ENCODE results near the gene ANKMY1.

The ANKMY1 gene

DNA sequence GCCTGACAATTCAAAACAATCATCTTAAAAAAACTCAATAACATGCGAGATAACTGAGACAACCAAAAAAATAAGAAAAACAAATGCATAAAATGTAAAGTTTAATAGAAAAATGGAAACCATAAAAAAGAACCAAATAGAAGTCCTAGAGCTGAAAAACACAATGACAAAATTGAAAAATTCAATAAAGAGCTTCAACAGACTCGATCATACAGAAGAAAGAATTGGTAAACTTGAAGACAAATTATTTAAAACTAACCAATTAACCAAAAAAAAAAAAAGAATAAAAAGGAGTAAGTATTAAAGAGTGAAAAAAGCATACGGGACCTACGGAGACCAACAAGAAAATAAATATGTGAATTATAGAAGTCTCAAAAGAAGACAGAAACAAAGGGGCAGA lies 84.6 kb downstream of the ANKMY1 start:
- no peak for DNase-seq (ENCODE audit: low spot score)
- H3K9me3 ChIP-seq (ENCODE audit: severe bottlenecking): no peaks in the 10 kb centered on the region
- TF ChIP-seq, protein P1, sequence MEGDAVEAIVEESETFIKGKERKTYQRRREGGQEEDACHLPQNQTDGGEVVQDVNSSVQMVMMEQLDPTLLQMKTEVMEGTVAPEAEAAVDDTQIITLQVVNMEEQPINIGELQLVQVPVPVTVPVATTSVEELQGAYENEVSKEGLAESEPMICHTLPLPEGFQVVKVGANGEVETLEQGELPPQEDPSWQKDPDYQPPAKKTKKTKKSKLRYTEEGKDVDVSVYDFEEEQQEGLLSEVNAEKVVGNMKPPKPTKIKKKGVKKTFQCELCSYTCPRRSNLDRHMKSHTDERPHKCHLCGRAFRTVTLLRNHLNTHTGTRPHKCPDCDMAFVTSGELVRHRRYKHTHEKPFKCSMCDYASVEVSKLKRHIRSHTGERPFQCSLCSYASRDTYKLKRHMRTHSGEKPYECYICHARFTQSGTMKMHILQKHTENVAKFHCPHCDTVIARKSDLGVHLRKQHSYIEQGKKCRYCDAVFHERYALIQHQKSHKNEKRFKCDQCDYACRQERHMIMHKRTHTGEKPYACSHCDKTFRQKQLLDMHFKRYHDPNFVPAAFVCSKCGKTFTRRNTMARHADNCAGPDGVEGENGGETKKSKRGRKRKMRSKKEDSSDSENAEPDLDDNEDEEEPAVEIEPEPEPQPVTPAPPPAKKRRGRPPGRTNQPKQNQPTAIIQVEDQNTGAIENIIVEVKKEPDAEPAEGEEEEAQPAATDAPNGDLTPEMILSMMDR (IDR thresholded peaks at IDR 0.05; ENCODE audit: poor library complexity, severe bottlenecking): no peak
- no peaks in the 10 kb centered on the region for H3K4me1 ChIP-seq (ENCODE audit: insufficient read depth, poor library complexity, severe bottlenecking)
- no peaks in the 10 kb centered on the region for H3K36me3 ChIP-seq (ENCODE audit: low read depth)
- H3K4me3 ChIP-seq (ENCODE audit: severe bottlenecking): no peak overlapping the region
- ATAC-seq (ENCODE audit: low read depth): no peak
- no peaks in the 10 kb centered on the region for H3K27me3 ChIP-seq (ENCODE audit: insufficient read depth, poor library complexity, severe bottlenecking)
- no peak overlapping the region for H3K27ac ChIP-seq (ENCODE audit: poor library complexity, severe bottlenecking)

DNA sequence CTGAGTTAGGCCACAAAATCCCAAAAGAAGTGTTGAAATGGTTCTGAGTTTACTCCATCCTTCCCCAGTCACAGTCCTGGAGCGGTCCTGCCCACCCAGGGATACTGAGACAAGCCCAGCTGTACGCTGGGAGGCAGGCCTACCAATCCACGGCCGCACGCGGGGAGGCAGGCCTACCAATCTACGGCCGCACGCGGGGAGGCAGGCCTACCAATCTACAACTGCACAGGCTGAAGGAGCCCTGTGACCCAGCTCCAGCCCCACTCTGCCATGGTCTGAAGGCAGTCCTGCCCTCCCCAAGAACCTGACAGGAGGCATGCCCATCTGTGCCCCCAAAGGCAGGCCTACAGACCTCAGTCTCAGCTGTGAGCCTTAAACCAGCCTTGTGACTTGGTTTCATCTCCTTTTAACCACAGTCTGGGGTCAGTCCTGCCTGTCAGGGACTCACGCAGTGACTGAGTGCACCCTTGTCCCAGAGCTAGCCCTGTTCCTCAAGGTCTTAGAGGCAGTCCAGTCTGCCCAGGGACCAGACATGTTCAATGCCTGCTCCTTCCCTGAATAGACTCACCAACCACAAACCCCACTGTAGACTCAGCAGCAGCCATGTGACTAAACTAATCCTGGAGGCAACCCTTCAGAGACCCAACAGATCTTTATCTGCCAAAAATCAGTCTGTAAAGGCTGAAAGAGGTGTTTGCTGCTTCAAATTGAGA lies 85.6 kb downstream of the ANKMY1 start:
- ATAC-seq (ENCODE audit: low read depth) (no peak), DNase-seq (ENCODE audit: low spot score) (no peak)
- H3K9me3 ChIP-seq (ENCODE audit: severe bottlenecking): no peaks in the 10 kb centered on the region
- no peak overlapping the region for H3K4me3 ChIP-seq (ENCODE audit: severe bottlenecking)
- no peaks in the 10 kb centered on the region for H3K27me3 ChIP-seq (ENCODE audit: insufficient read depth, poor library complexity, severe bottlenecking)
- no peaks in the 10 kb centered on the region for H3K36me3 ChIP-seq (ENCODE audit: low read depth)
- H3K27ac ChIP-seq (ENCODE audit: poor library complexity, severe bottlenecking): no peak overlapping the region
- H3K4me1 ChIP-seq (ENCODE audit: insufficient read depth, poor library complexity, severe bottlenecking): no peaks in the 10 kb centered on the region
- TF ChIP-seq, protein P1 (IDR thresholded peaks at IDR 0.05; ENCODE audit: poor library complexity, severe bottlenecking): no peak

DNA sequence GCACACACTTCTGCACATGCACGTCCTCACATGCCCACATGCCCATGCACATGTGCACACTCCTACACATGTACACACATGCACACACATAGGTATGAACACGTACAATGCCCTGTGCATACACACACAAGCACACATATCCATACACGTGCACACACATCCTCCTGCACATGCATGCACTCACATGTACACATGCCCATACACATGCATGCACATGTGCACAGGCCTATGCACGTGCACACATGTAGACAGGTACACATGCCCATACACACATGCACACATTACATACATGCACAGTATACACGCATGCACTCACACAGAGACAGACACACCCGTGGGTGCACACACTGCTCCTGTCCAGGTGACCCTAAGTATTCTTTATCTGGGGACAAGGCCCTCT lies 88.0 kb downstream of the ANKMY1 start:
- DNase-seq (ENCODE audit: low spot score): no peak
- peak; percentile 3; the same call in 2 of the 3 replicates for ATAC-seq (ENCODE audit: low read depth)
- H3K4me1 ChIP-seq (ENCODE audit: insufficient read depth, poor library complexity, severe bottlenecking): no peaks in the 10 kb centered on the region
- 0 out of 2 replicates have a peak, but pooled peaks cover 3% of the 10 kb centered on the region for H3K36me3 ChIP-seq (ENCODE audit: low read depth)
- TF ChIP-seq, protein P1 (IDR thresholded peaks at IDR 0.05; ENCODE audit: poor library complexity, severe bottlenecking): no peak
- H3K9me3 ChIP-seq (ENCODE audit: severe bottlenecking): no peaks in the 10 kb centered on the region
- no peak overlapping the region for H3K27ac ChIP-seq (ENCODE audit: poor library complexity, severe bottlenecking)
- H3K4me3 ChIP-seq (ENCODE audit: severe bottlenecking): no peak overlapping the region
- no peaks in the 10 kb centered on the region for H3K27me3 ChIP-seq (ENCODE audit: insufficient read depth, poor library complexity, severe bottlenecking)

DNA sequence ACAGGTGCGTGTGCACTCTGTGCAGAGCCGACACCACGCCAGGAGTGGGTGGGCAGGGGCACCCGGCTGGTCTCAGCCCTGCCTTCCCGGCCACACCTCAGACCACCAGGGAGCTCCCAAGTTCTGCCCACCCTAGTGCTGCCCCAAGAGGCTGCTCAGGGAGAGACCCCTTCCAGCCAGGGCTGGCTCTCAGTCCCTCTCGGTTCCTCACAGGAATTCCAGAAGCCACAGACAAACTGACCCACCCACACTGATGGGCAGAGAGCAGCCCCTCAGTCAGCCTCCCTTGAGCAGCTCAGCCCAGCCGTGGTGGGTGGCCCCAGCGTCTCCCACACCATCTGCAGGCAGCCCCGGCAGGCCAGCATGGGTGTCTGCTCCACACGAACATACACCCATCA lies 88.5 kb downstream of the ANKMY1 start:
- no peaks in the 10 kb centered on the region for H3K4me1 ChIP-seq (ENCODE audit: insufficient read depth, poor library complexity, severe bottlenecking)
- no peak overlapping the region for H3K27ac ChIP-seq (ENCODE audit: poor library complexity, severe bottlenecking)
- no peaks in the 10 kb centered on the region for H3K27me3 ChIP-seq (ENCODE audit: insufficient read depth, poor library complexity, severe bottlenecking)
- ATAC-seq (ENCODE audit: low read depth) (peak; percentile 24), DNase-seq (ENCODE audit: low spot score) (no peak)
- TF ChIP-seq, protein P1 (IDR thresholded peaks at IDR 0.05; ENCODE audit: poor library complexity, severe bottlenecking): no peak
- 0 out of 2 replicates have a peak, but pooled peaks cover 3% of the 10 kb centered on the region for H3K36me3 ChIP-seq (ENCODE audit: low read depth)
- no peaks in the 10 kb centered on the region for H3K9me3 ChIP-seq (ENCODE audit: severe bottlenecking)
- H3K4me3 ChIP-seq (ENCODE audit: severe bottlenecking): no peak overlapping the region

Measured in RWPE2 (cell line).